ENCODE measurements around the gene KRTAP4-11. TPM values are rescaled to one million over a fixed set of nuclear protein-coding genes. Genes with fewer than 3 reads are reported as not detected.
"Not testable (repeated sequence)": the region's sequence is repeated elsewhere in the genome, so short reads cannot be mapped to it uniquely, and the experiment has no call there.

KRTAP4-11 gene
- total RNA-seq, 1 donor from 2014 or later: not detected

DNA sequence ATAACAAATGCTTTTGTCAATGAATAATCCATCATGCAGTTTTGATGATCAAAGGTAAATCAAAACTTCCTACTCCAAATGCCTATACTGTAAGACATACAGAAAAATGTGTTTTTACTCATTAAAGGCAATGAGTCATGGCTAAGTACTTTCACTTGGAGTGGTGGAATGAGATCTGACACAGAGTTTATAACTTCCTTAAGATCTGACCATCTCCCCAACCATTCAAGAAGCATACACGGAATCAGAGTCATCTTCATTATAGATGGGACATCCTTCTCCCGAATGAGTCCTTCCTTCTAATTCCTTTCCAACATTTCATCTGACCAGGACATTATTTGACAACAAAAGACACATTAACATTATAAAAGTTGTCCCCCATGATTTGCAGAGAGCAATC is 34.7 kb downstream of the KRTAP4-11 start:
- DNase-seq (ENCODE audit: extremely low spot score, unreplicated experiment); H3K9me3 Mint-ChIP-seq; H3K27ac Mint-ChIP-seq; H3K4me1 Mint-ChIP-seq (ENCODE audit: unreplicated experiment); H3K27me3 Mint-ChIP-seq; H3K36me3 Mint-ChIP-seq; H3K4me3 Mint-ChIP-seq: not testable (repeated sequence)

- peak overlapping the region; percentile 74 for H3K27ac Mint-ChIP-seq
- DNase-seq (ENCODE audit: extremely low spot score, unreplicated experiment): no peak
- peaks cover 5% of the 10 kb centered on the region for H3K9me3 Mint-ChIP-seq
- H3K36me3 Mint-ChIP-seq: peaks cover 4% of the 10 kb centered on the region
- peaks cover 6% of the 10 kb centered on the region for H3K4me1 Mint-ChIP-seq (ENCODE audit: unreplicated experiment)
- no peaks in the 10 kb centered on the region for H3K27me3 Mint-ChIP-seq
- TF ChIP-seq, protein P1, sequence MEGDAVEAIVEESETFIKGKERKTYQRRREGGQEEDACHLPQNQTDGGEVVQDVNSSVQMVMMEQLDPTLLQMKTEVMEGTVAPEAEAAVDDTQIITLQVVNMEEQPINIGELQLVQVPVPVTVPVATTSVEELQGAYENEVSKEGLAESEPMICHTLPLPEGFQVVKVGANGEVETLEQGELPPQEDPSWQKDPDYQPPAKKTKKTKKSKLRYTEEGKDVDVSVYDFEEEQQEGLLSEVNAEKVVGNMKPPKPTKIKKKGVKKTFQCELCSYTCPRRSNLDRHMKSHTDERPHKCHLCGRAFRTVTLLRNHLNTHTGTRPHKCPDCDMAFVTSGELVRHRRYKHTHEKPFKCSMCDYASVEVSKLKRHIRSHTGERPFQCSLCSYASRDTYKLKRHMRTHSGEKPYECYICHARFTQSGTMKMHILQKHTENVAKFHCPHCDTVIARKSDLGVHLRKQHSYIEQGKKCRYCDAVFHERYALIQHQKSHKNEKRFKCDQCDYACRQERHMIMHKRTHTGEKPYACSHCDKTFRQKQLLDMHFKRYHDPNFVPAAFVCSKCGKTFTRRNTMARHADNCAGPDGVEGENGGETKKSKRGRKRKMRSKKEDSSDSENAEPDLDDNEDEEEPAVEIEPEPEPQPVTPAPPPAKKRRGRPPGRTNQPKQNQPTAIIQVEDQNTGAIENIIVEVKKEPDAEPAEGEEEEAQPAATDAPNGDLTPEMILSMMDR (conservative IDR thresholded peaks at IDR 0.05): no peak
- peak overlapping the region; percentile 21 for H3K4me3 Mint-ChIP-seq
Observed at GRCh38 chr17:41082626-41083025, 35.5 kb downstream of the KRTAP4-11 start.

DNA sequence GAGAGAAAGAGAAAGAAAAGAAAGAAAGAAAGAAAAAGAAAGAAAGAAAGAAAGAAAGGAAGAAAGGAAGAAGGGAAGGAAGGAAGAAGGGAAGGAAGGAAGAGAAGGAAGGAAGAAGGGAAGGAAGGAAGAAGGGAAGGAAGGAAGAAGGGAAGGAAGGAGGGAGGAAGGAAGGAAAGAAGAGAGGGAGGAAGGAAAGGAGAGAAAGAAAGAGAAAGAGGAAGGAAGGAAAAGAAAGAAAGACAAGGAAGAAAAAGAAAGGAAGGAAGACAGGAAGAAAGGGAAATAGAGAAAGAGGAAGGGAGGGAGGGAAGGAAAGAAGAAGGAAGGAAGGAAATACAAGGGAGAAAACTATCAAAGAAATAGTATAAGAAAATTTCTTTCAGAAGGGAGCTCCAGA is 41.4 kb downstream of the KRTAP4-11 start:
- TF ChIP-seq, protein P1 (conservative IDR thresholded peaks at IDR 0.05): no peak
- H3K4me1 Mint-ChIP-seq (ENCODE audit: unreplicated experiment): no peaks in the 10 kb centered on the region

DNA sequence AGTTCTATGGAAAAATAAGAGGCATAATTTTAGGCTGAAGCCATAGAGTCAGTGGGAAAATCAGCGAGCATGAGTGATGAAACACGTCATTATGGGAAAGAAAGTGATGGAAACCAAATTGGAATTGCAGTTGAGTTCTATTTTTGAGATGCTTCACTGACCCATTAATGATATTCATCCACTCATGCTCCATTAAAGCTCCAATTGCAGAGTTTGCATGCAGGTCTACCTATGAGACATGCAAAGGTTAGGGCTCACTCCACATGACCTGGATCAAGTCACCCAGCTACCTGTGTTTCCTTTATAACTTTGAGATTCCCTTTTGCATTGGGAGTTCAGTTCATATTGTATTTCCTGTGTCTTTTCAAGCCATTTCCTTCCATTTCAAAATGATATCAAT is 44.5 kb downstream of the KRTAP4-11 start:
- peaks cover 4% of the 10 kb centered on the region for H3K27me3 Mint-ChIP-seq
- TF ChIP-seq, protein P1 (conservative IDR thresholded peaks at IDR 0.05): no peak
- no peaks in the 10 kb centered on the region for H3K4me1 Mint-ChIP-seq (ENCODE audit: unreplicated experiment)
- no peaks in the 10 kb centered on the region for H3K36me3 Mint-ChIP-seq
- H3K9me3 Mint-ChIP-seq: no peaks in the 10 kb centered on the region
- no peak overlapping the region for H3K27ac Mint-ChIP-seq
- DNase-seq (ENCODE audit: extremely low spot score, unreplicated experiment): no peak
- H3K4me3 Mint-ChIP-seq: no peak overlapping the region

More for the DNA sequence above, 41.4 kb downstream of the KRTAP4-11 start:
- Mint-ChIP-seq H3K27me3 (peaks cover 4% of the 10 kb centered on the region), H3K9me3 (no peaks in the 10 kb centered on the region), H3K36me3 (peaks cover 4% of the 10 kb centered on the region), H3K4me3 (no peak overlapping the region), H3K27ac (no peak overlapping the region)
- DNase-seq (ENCODE audit: extremely low spot score, unreplicated experiment): no peak

GRCh38 chr17:41071606-41072360 is 46.4 kb downstream of the KRTAP4-11 start:
- TF ChIP-seq, protein P1 (conservative IDR thresholded peaks at IDR 0.05): no peak
- peaks cover 9% of the 10 kb centered on the region for H3K4me1 Mint-ChIP-seq (ENCODE audit: unreplicated experiment)
- H3K4me3 Mint-ChIP-seq: no peak overlapping the region
- H3K36me3 Mint-ChIP-seq: no peaks in the 10 kb centered on the region
- H3K27me3 Mint-ChIP-seq: peaks cover 4% of the 10 kb centered on the region
- no peak overlapping the region for H3K27ac Mint-ChIP-seq
- no peak for DNase-seq (ENCODE audit: extremely low spot score, unreplicated experiment)
- no peaks in the 10 kb centered on the region for H3K9me3 Mint-ChIP-seq

DNA sequence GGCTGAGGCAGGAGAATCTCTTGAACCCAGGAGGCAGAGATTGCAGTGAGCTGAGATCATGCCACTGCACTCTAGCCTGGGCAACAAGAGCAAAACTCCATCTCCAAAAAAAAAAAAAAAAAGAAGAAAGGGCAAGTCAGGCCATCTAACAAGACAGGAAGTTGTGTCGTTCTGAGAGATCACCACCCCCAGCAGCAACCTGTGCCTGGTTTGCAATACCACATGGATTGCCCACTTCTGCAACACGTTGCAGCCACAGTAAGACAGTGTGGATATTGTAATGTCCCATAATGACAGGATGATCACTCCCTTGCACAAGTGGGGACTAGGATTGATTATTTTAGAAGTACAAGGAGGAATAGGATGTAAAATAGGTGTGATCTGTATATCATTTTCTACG is 49.1 kb downstream of the KRTAP4-11 start:
- H3K9me3 Mint-ChIP-seq: no peaks in the 10 kb centered on the region
- TF ChIP-seq, protein P1 (conservative IDR thresholded peaks at IDR 0.05): no peak

More for the DNA sequence above, 49.1 kb downstream of the KRTAP4-11 start:
- no peaks in the 10 kb centered on the region for H3K36me3 Mint-ChIP-seq
- DNase-seq (ENCODE audit: extremely low spot score, unreplicated experiment): no peak
- no peak overlapping the region for H3K4me3 Mint-ChIP-seq
- no peaks in the 10 kb centered on the region for H3K27me3 Mint-ChIP-seq
- no peak overlapping the region for H3K27ac Mint-ChIP-seq
- peaks cover 9% of the 10 kb centered on the region for H3K4me1 Mint-ChIP-seq (ENCODE audit: unreplicated experiment)

Data from type B pancreatic cell (in vitro differentiated cells).